ENCODE results near the gene SPPL3. TPM values are rescaled to one million over a fixed set of nuclear protein-coding genes. Genes with fewer than 3 reads are reported as not detected.

SPPL3 gene
- total RNA-seq, 1 donor from 2014 or later = 51.3 TPM

DNA sequence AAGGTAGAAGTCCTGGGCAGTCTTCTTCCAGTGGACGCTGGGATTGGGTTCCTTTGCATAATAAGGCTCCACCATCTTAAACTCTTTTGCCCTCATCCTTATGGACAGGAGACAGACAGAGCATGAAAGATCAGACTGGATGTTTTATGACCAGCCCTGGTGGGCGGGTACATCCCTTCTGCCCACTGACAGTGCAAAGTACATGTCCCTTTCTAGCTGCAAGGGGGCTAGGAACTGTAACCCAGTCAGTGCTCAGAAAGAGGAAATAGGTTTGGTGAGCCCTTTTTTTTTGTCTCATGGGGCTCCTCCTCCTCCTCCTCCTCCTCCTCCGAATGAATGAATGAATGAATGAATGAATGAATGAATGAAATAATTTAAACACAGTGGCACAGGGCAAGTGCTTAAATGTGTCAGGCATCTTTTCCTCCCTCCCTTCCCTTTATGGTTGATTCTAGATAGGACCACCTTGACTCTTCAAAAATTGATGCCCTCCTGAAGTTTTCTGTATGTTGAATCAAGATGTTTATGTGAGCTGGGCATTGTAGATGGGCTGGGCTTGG lies 37.8 kb upstream of the SPPL3 start:
- no peak overlapping the region for H3K27ac Mint-ChIP-seq (ENCODE audit: unreplicated experiment)
- H3K9me3 Mint-ChIP-seq (ENCODE audit: low read depth) = no peaks in the 10 kb centered on the region
- peaks cover 20% of the 10 kb centered on the region for H3K27me3 Mint-ChIP-seq (ENCODE audit: low read depth)
- H3K36me3 Mint-ChIP-seq (ENCODE audit: low read depth) = no peaks in the 10 kb centered on the region
- no peak for DNase-seq (ENCODE audit: low spot score)
- TF ChIP-seq, protein P1, sequence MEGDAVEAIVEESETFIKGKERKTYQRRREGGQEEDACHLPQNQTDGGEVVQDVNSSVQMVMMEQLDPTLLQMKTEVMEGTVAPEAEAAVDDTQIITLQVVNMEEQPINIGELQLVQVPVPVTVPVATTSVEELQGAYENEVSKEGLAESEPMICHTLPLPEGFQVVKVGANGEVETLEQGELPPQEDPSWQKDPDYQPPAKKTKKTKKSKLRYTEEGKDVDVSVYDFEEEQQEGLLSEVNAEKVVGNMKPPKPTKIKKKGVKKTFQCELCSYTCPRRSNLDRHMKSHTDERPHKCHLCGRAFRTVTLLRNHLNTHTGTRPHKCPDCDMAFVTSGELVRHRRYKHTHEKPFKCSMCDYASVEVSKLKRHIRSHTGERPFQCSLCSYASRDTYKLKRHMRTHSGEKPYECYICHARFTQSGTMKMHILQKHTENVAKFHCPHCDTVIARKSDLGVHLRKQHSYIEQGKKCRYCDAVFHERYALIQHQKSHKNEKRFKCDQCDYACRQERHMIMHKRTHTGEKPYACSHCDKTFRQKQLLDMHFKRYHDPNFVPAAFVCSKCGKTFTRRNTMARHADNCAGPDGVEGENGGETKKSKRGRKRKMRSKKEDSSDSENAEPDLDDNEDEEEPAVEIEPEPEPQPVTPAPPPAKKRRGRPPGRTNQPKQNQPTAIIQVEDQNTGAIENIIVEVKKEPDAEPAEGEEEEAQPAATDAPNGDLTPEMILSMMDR (IDR thresholded peaks at IDR 0.05) = no peak
- H3K4me1 Mint-ChIP-seq (ENCODE audit: low read depth) = no peaks in the 10 kb centered on the region
- H3K4me3 Mint-ChIP-seq (ENCODE audit: unreplicated experiment) = no peak overlapping the region

- TF ChIP-seq, protein P1 (IDR thresholded peaks at IDR 0.05) = no peak
- no peak for DNase-seq (ENCODE audit: low spot score)
- no peaks in the 10 kb centered on the region for H3K9me3 Mint-ChIP-seq (ENCODE audit: low read depth)
- no peaks in the 10 kb centered on the region for H3K4me1 Mint-ChIP-seq (ENCODE audit: low read depth)
- no peak overlapping the region for H3K27ac Mint-ChIP-seq (ENCODE audit: unreplicated experiment)
- H3K36me3 Mint-ChIP-seq (ENCODE audit: low read depth) = no peaks in the 10 kb centered on the region
- H3K4me3 Mint-ChIP-seq (ENCODE audit: unreplicated experiment) = no peak overlapping the region
- peaks cover 20% of the 10 kb centered on the region for H3K27me3 Mint-ChIP-seq (ENCODE audit: low read depth)
These were observed 37.3 kb upstream of the SPPL3 start for GRCh38 chr12:120941412-120941811.

DNA sequence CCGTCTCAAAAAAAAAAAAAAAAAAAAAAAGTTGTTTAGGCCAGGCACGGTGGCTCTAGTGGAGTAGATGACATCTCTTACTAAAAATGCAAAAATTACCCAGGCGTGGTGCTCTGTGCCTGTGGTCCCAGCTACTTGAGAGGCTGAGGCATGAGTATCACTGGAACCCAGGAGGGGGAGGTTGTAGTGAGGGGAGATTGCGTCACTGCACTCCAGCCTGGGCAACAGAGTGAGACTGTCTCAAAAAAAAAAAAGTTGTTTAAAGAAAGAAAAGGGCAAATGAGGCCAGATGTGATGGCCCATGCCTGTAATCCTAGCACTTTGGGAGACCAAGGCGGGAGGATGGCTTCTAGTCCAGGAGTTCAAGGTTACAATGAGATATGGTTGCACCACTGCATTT lies 36.6 kb upstream of the SPPL3 start:
- H3K36me3 Mint-ChIP-seq (ENCODE audit: low read depth) = no peaks in the 10 kb centered on the region
- H3K9me3 Mint-ChIP-seq (ENCODE audit: low read depth) = no peaks in the 10 kb centered on the region
- no peak for DNase-seq (ENCODE audit: low spot score)
- H3K27me3 Mint-ChIP-seq (ENCODE audit: low read depth) = peaks cover 23% of the 10 kb centered on the region
- TF ChIP-seq, protein P1 (IDR thresholded peaks at IDR 0.05) = no peak
- H3K27ac Mint-ChIP-seq (ENCODE audit: unreplicated experiment) = no peak overlapping the region
- no peak overlapping the region for H3K4me3 Mint-ChIP-seq (ENCODE audit: unreplicated experiment)
- H3K4me1 Mint-ChIP-seq (ENCODE audit: low read depth) = no peaks in the 10 kb centered on the region

GRCh38 chr12:120940006-120940405 lies 35.8 kb upstream of the SPPL3 start:
- H3K4me3 Mint-ChIP-seq (ENCODE audit: unreplicated experiment) = no peak overlapping the region
- no peak for DNase-seq (ENCODE audit: low spot score)
- no peaks in the 10 kb centered on the region for H3K36me3 Mint-ChIP-seq (ENCODE audit: low read depth)
- peaks cover 27% of the 10 kb centered on the region for H3K27me3 Mint-ChIP-seq (ENCODE audit: low read depth)
- H3K4me1 Mint-ChIP-seq (ENCODE audit: low read depth) = no peaks in the 10 kb centered on the region
- TF ChIP-seq, protein P1 (IDR thresholded peaks at IDR 0.05) = no peak
- no peak overlapping the region for H3K27ac Mint-ChIP-seq (ENCODE audit: unreplicated experiment)
- H3K9me3 Mint-ChIP-seq (ENCODE audit: low read depth) = no peaks in the 10 kb centered on the region

DNA sequence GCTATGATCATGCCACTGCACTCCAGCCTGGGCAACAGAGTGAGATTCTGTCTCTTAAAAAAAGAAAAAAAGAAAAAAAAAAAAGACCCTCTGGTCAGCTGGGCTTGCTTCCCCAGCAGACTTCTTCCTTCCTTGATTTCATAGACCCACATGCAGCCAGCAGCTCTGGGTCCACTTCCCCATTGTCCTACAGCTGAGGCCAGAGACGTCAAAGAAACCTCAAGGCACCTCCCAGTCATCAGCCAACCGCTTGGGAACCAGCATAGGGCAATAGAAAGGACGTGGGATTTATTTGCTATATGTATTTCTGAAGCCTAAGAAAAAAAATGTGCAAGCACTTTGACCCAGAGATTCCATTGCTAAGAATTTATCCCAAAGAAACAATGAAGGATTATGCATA lies 35.4 kb upstream of the SPPL3 start:
- Mint-ChIP-seq H3K9me3 (ENCODE audit: low read depth) (no peaks in the 10 kb centered on the region), H3K27ac (ENCODE audit: unreplicated experiment) (no peak overlapping the region), H3K4me1 (ENCODE audit: low read depth) (no peaks in the 10 kb centered on the region), H3K27me3 (ENCODE audit: low read depth) (peaks cover 28% of the 10 kb centered on the region), H3K36me3 (ENCODE audit: low read depth) (no peaks in the 10 kb centered on the region), H3K4me3 (ENCODE audit: unreplicated experiment) (no peak overlapping the region)
- DNase-seq (ENCODE audit: low spot score) = no peak
- TF ChIP-seq, protein P1 (IDR thresholded peaks at IDR 0.05) = no peak
